Neural cell (in vitro differentiated cells): ENCODE results near the gene PPARGC1A. TPM values are rescaled to one million over a fixed set of nuclear protein-coding genes. Genes with fewer than 3 reads are reported as not detected.
A peak's percentile ranks its signal among the peaks of the same experiment; 100 is the strongest.

Source experiments
- H2AFZ ChIP-seq: fragments of 200-600, 300-800 bp; sonication (generic), shearing (Covaris generic); 2 replicates; pipeline ENCODE4 v1.6.0; 2014; ENCODE audit warnings: low read depth, mild to moderate bottlenecking, antibody characterized with exemption, low read length, moderate library complexity
- H3F3A ChIP-seq: fragments of 200-600 bp; shearing (Covaris generic); 2 replicates; pipeline ENCODE4 v1.6.1; 2016; ENCODE audit warnings: mild to moderate bottlenecking, moderate library complexity, mixed read lengths, antibody characterized with exemption, low read length; ENCODE audit not compliant: insufficient read depth, poor library complexity, severe bottlenecking
- H3K27ac ChIP-seq: fragments of 200-600, 300-800 bp; sonication (generic), shearing (Covaris generic); 2 replicates; pipeline ENCODE4 v1.5.1; 2014; ENCODE audit warnings: mild to moderate bottlenecking, low read length, moderate library complexity
- H3K27me3 ChIP-seq: fragments of 300-800, 200-600 bp; sonication (generic), shearing (Covaris generic); 2 replicates; pipeline ENCODE4 v1.6.0; 2014; ENCODE audit warnings: mild to moderate bottlenecking, low read depth, low read length, moderate library complexity; ENCODE audit not compliant: insufficient read depth
- H3K36me3 ChIP-seq: fragments of 300-800, 200-600 bp; sonication (generic), shearing (Covaris generic); 2 replicates; pipeline ENCODE4 v1.5.1; 2014; ENCODE audit warnings: mild to moderate bottlenecking, antibody characterized with exemption, low read length, moderate library complexity; ENCODE audit not compliant: insufficient read depth
- H3K4me2 ChIP-seq: fragments of 300-800, 200-600 bp; sonication (generic), shearing (Covaris generic); 2 replicates; pipeline ENCODE4 v1.6.0; 2014; ENCODE audit warnings: mild to moderate bottlenecking, low read length
- H3K4me3 ChIP-seq: fragments of 300-800, 200-600 bp; sonication (generic), shearing (Covaris generic); 2 replicates; pipeline ENCODE4 v1.5.1; 2014; ENCODE audit warnings: mild to moderate bottlenecking, low read length, moderate library complexity
- H3K79me2 ChIP-seq: fragments of 200-600 bp; shearing (Covaris generic); replicated peaks from 2 replicates; pipeline ENCODE4 v1.6.0; 2014; ENCODE audit warnings: mild to moderate bottlenecking, low read length, moderate library complexity; ENCODE audit not compliant: insufficient read depth
- H3K9ac ChIP-seq: fragments of 300-800, 200-600 bp; sonication (generic), shearing (Covaris generic); 2 replicates; pipeline ENCODE4 v1.6.1; 2016; ENCODE audit warnings: mild to moderate bottlenecking, low read length, mixed read lengths
- H3K9me2 ChIP-seq: fragments of 200-600 bp; shearing (Covaris generic); 2 replicates; pipeline ENCODE4 v1.6.1; 2016; ENCODE audit warnings: mild to moderate bottlenecking, low read length, mixed read lengths; ENCODE audit not compliant: insufficient read depth
- H3K9me3 ChIP-seq: fragments of 200-600, 300-800 bp; sonication (generic), shearing (Covaris generic); 2 replicates; pipeline ENCODE4 v1.6.1; 2016; ENCODE audit warnings: mild to moderate bottlenecking, mixed run types, low read length, moderate library complexity, mixed read lengths
- H4K20me1 ChIP-seq: fragments of 200-600 bp; shearing (Covaris generic); 2 replicates; pipeline ENCODE4 v1.6.1; 2016; ENCODE audit warnings: mild to moderate bottlenecking, mixed run types; ENCODE audit not compliant: insufficient read depth
- EP300 ChIP-seq: fragments of 450-650 bp; conservative IDR thresholded peaks from 2 replicates; pipeline ENCODE4 v1.6.1; 2014; ENCODE audit warnings: antibody characterized with exemption, mild to moderate bottlenecking, moderate library complexity; ENCODE audit not compliant: poor library complexity, severe bottlenecking
- EZH2 ChIP-seq: fragments of 200-600, 300-800 bp; shearing (Covaris generic), sonication (generic); IDR thresholded peaks from 2 replicates; pipeline ENCODE4 v1.6.1; 2014; ENCODE audit warnings: antibody characterized with exemption, low read length, borderline replicate concordance, mild to moderate bottlenecking; ENCODE audit not compliant: insufficient read depth, poor library complexity, severe bottlenecking
- MXI1 ChIP-seq: fragments of 450-650 bp; conservative IDR thresholded peaks from 2 replicates; pipeline ENCODE4 v1.6.1; 2014; ENCODE audit warnings: antibody characterized with exemption, mild to moderate bottlenecking; ENCODE audit not compliant: poor library complexity, severe bottlenecking
- POLR2AphosphoS5 ChIP-seq: IDR thresholded peaks from 2 replicates; pipeline ENCODE4 v1.6.1; 2012
- RAD21 ChIP-seq: fragments of 450-650 bp; conservative IDR thresholded peaks from 2 replicates; pipeline ENCODE4 v1.6.1; 2014; ENCODE audit warnings: antibody characterized with exemption, mild to moderate bottlenecking, moderate library complexity
- SMC3 ChIP-seq: fragments of 450-650 bp; conservative IDR thresholded peaks from 2 replicates; pipeline ENCODE4 v1.6.1; 2014; ENCODE audit warnings: antibody characterized with exemption, mild to moderate bottlenecking, moderate library complexity; ENCODE audit not compliant: poor library complexity
- TAF1 ChIP-seq: IDR thresholded peaks from 2 replicates; pipeline ENCODE4 v1.6.1; 2012; ENCODE audit warnings: low read depth
- polyA plus RNA-seq: library from polyadenylated mRNA; depleted of rRNA; stranded (reverse); fragments of >200 nt; gene quantifications from 2 replicates; pipeline ENCODE4 v1.2.3, GENCODE V29; 2014
- TF ChIP-seq, protein P1 (sequence below): fragments of 450-650 bp; IDR thresholded peaks from 2 replicates; pipeline ENCODE4 v1.5.1; 2014; ENCODE audit warnings: antibody characterized with exemption, mild to moderate bottlenecking, moderate library complexity; ENCODE audit not compliant: poor library complexity, severe bottlenecking
- TF ChIP-seq, protein P2 (sequence below): IDR thresholded peaks from 2 replicates; pipeline ENCODE4 v1.6.1; 2012; ENCODE audit warnings: borderline replicate concordance

PPARGC1A gene
- polyA plus RNA-seq, 1 donor from 2014 or later: 7.2 TPM

DNA sequence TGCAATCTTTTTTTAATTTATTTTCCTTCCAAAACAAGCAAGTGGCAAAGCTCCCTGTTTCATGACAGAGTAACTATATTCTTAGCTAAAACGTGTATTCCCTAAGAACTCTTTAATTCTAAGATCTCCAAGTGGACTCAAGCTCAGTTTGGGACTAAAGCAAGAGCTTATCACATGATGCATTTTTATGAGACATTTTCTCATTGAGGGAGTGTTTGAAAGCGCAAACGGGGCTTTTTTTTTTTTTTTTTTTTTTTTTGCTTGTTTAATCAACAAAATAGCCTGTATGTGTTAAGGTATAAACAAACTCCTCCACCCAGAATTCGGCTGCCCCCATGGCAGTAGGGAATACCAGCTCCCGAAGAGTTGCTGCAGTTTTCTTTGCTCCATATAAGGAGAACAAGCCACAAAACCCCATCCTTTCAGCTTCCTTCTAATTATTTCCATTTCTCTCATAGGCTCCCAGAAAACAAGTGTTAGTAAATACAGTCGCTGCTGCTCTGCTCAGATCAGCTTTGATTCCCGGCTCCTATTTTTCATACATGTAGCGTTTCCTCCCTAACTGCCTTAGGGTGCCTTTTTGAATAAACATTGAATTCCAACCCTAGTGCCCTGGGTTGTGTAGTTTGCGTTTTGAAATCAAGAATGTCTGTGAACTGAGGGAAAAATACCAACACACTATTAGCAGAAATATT is 669 bp upstream of the PPARGC1A start:
- H2AFZ ChIP-seq: peak overlapping the region; percentile 30

DNA sequence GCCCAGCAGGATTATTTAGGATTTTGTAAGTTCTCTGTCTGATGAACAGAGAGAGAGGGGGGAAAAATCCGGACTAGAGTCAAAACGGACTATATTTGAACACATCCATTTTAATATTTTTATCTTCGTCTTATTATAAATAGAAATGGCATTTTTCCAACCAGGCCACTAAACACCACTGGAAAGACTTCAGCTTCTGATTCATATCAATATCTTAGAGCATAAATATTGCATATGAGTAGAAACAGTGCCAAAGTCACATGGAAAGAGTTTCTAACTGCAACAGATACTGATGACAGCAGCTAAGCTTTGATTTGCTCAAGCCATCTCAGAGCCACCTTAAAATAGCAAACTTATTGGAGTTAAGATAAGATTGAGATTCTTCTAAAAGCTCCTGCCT is 456 bp downstream of the PPARGC1A start:
- no peaks in the 10 kb centered on the region for H4K20me1 ChIP-seq
- no peaks in the 10 kb centered on the region for H3K9me2 ChIP-seq
- H3F3A ChIP-seq: no peaks in the 10 kb centered on the region
- H3K4me3 ChIP-seq: peak overlapping the region; percentile 64
- no peaks in the 10 kb centered on the region for H3K27me3 ChIP-seq
- peak overlapping the region; percentile 55 for H3K9ac ChIP-seq
- TF ChIP-seq, protein P1, sequence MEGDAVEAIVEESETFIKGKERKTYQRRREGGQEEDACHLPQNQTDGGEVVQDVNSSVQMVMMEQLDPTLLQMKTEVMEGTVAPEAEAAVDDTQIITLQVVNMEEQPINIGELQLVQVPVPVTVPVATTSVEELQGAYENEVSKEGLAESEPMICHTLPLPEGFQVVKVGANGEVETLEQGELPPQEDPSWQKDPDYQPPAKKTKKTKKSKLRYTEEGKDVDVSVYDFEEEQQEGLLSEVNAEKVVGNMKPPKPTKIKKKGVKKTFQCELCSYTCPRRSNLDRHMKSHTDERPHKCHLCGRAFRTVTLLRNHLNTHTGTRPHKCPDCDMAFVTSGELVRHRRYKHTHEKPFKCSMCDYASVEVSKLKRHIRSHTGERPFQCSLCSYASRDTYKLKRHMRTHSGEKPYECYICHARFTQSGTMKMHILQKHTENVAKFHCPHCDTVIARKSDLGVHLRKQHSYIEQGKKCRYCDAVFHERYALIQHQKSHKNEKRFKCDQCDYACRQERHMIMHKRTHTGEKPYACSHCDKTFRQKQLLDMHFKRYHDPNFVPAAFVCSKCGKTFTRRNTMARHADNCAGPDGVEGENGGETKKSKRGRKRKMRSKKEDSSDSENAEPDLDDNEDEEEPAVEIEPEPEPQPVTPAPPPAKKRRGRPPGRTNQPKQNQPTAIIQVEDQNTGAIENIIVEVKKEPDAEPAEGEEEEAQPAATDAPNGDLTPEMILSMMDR: no peak
- TF ChIP-seq EZH2 (no peak), RAD21 (no peak), MXI1 (no peak), EP300 (no peak), SMC3 (no peak), POLR2AphosphoS5 (no peak), TAF1 (no peak)
- TF ChIP-seq, protein P2, sequence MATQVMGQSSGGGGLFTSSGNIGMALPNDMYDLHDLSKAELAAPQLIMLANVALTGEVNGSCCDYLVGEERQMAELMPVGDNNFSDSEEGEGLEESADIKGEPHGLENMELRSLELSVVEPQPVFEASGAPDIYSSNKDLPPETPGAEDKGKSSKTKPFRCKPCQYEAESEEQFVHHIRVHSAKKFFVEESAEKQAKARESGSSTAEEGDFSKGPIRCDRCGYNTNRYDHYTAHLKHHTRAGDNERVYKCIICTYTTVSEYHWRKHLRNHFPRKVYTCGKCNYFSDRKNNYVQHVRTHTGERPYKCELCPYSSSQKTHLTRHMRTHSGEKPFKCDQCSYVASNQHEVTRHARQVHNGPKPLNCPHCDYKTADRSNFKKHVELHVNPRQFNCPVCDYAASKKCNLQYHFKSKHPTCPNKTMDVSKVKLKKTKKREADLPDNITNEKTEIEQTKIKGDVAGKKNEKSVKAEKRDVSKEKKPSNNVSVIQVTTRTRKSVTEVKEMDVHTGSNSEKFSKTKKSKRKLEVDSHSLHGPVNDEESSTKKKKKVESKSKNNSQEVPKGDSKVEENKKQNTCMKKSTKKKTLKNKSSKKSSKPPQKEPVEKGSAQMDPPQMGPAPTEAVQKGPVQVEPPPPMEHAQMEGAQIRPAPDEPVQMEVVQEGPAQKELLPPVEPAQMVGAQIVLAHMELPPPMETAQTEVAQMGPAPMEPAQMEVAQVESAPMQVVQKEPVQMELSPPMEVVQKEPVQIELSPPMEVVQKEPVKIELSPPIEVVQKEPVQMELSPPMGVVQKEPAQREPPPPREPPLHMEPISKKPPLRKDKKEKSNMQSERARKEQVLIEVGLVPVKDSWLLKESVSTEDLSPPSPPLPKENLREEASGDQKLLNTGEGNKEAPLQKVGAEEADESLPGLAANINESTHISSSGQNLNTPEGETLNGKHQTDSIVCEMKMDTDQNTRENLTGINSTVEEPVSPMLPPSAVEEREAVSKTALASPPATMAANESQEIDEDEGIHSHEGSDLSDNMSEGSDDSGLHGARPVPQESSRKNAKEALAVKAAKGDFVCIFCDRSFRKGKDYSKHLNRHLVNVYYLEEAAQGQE: no peak
- peak overlapping the region; percentile 69 for H3K4me2 ChIP-seq
- H2AFZ ChIP-seq: no peak overlapping the region
- peak overlapping the region; percentile 72 for H3K27ac ChIP-seq
- no peaks in the 10 kb centered on the region for H3K36me3 ChIP-seq
- no peaks in the 10 kb centered on the region for H3K79me2 ChIP-seq
- no peaks in the 10 kb centered on the region for H3K9me3 ChIP-seq

More for the DNA sequence above, 669 bp upstream of the PPARGC1A start:
- Histone ChIP-seq H3K9me2 (no peaks in the 10 kb centered on the region), H3K4me2 (peak overlapping the region; percentile 69), H3K9ac (peak overlapping the region; percentile 55), H3K4me3 (peak overlapping the region; percentile 64), H3K9me3 (no peaks in the 10 kb centered on the region), H3K27me3 (no peaks in the 10 kb centered on the region), H3K36me3 (no peaks in the 10 kb centered on the region), H3K79me2 (no peaks in the 10 kb centered on the region), H3F3A (no peaks in the 10 kb centered on the region), H4K20me1 (no peaks in the 10 kb centered on the region), H3K27ac (peak overlapping the region; percentile 72)
- TF ChIP-seq EP300 (no peak), SMC3 (no peak), RAD21 (no peak), EZH2 (no peak), MXI1 (no peak)
- TF ChIP-seq, protein P2: no peak
- TF ChIP-seq, protein P1: no peak
